Measurements from ENCODE around the gene OTUD4.
"Not testable (repeated sequence)": the region's sequence is repeated elsewhere in the genome, so short reads cannot be mapped to it uniquely, and the experiment has no call there.

Gene OTUD4

DNA sequence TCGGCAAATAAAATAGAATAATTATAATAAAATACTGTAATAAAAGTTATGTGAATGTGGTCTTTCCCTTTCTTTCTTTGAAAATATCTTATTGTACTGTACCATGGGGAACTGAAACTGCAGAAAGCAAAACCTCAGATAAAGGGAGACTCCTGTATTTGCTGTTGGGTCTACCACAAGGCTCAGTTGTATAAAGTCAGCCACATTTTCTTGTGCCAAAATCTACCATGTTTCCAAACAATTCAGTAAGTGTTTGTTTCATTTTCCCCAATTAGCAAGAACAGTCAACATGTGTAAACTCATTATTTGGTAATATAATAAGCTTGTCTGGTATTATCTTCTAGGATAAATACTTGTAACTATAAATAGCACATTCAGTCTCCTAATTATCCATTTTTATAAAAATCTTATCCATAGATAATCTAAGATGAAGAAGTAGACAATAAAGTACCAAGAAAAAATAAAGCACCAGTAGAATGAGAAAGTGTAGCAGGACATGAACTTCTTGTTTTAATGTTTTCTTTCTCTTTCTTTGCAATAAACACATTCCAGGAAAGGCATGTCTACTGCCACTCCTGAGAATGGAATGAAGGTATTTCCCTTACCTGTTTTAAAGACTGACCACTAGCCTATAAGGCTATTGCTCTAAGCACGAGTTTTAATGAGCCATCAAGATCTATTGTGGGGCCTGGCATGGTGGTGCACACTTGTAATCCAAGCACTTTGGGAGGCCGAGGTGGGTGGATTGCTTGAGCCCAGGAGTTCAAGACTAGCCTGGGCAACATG is 15.0 kb upstream of the OTUD4 start:
- no peaks in the 10 kb centered on the region for H3K9me3 Mint-ChIP-seq

DNA sequence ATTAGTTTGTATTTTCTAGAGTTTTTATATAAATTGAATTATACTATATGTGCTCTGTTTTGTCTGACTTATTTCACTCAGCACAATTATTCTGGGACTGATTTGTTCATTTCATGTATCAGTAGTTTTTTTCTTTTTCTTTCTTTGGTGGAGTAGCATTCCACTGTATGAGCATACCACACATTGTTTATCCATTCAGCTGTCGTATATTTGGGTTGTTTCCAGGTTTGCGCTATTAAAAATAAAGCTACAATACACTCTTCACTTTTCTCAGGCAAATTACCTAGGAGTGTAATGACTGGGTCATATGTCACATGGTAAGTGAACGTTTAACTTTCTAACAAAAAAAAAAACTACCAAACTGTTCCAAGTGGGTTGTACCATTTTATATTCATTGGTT is 9.6 kb upstream of the OTUD4 start:
- no peaks in the 10 kb centered on the region for H3K9me3 Mint-ChIP-seq
- H3K4me1 Mint-ChIP-seq, result no peaks in the 10 kb centered on the region
- DNase-seq (no peak), ATAC-seq (no peak)
- no peaks in the 10 kb centered on the region for H3K27me3 Mint-ChIP-seq
- H3K4me3 Mint-ChIP-seq, result no peak overlapping the region
- H3K27ac Mint-ChIP-seq, result no peak overlapping the region
- H3K36me3 Mint-ChIP-seq (ENCODE audit: low read depth), result no peaks in the 10 kb centered on the region

More for the DNA sequence above, 15.0 kb upstream of the OTUD4 start:
- Mint-ChIP-seq H3K27me3 (peaks cover 8% of the 10 kb centered on the region), H3K36me3 (ENCODE audit: low read depth) (no peaks in the 10 kb centered on the region), H3K4me3 (no peak overlapping the region), H3K4me1 (no peaks in the 10 kb centered on the region), H3K27ac (no peak overlapping the region)
- ATAC-seq, result no peak
- DNase-seq, result no peak

DNA sequence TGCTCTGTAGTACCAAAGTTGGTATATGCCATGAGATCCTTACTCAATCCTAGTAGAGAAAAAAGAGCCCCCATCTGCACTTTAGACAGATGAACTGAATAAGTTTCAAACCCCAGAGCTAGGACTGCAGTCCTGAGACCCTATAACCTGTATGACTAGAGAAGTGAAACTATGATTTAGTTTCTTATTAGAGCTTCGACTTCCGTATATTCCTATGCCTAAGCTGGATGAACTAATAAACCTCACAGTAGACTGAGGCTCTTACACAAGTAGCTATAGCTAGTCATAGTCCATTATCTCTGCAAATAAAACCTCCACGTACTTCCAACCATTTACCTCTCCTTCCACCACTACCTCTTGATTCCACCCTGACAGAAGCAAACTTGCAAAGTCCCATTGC is 6.3 kb upstream of the OTUD4 start:
- H3K9me3 Mint-ChIP-seq, result no peaks in the 10 kb centered on the region
- H3K27ac Mint-ChIP-seq, result no peak overlapping the region
- H3K27me3 Mint-ChIP-seq, result no peaks in the 10 kb centered on the region
- ATAC-seq, result no peak
- H3K4me1 Mint-ChIP-seq, result peaks cover 4% of the 10 kb centered on the region
- H3K4me3 Mint-ChIP-seq, result no peak overlapping the region
- H3K36me3 Mint-ChIP-seq (ENCODE audit: low read depth), result no peaks in the 10 kb centered on the region
- no peak for DNase-seq

DNA sequence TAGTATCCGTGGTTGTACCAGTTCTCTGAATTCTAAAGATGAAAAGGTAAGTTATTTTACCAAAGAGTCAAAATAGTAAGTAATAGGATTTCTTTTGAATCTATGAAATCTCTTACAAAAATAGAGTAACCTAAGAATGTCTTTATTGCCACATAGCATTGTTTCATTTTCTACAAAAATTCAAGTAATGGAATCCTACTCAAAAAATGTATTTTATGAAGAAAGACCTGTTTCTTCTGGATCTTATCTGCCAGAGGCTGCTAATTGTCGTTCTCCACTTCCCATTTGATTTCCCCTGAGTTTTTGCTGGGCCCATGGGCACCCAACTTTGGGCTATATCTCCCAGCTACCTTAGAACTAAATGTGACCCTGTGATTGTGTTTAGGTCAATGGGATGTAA is 3.2 kb upstream of the OTUD4 start:
- no peak overlapping the region for H3K27ac Mint-ChIP-seq
- peaks cover 2% of the 10 kb centered on the region for H3K36me3 Mint-ChIP-seq (ENCODE audit: low read depth)
- no peaks in the 10 kb centered on the region for H3K27me3 Mint-ChIP-seq
- peaks cover 12% of the 10 kb centered on the region for H3K4me1 Mint-ChIP-seq
- H3K4me3 Mint-ChIP-seq, result no peak overlapping the region
- ATAC-seq, result no peak
- no peaks in the 10 kb centered on the region for H3K9me3 Mint-ChIP-seq
- no peak for DNase-seq

DNA sequence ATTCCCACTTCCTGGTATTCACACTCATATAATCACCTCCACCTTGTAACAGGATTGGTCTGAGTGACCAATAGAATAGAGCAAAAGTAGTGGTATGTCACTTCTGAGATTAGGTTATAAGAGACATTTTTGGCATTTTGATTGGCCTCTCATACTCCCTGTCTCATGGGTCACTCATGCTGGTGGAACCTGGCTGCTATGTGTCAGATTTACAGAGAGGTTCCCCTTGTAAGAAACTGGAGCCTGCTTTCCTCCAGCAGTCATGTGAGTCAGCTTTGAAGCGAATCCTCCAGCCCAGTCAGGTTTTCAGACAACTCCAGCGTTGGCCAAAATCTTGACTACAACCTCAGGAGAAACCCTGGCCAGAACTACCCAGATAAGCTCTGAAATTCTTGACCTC is 2.6 kb upstream of the OTUD4 start:
- Mint-ChIP-seq H3K27ac (no peak overlapping the region), H3K4me1 (peaks cover 13% of the 10 kb centered on the region), H3K36me3 (ENCODE audit: low read depth) (peaks cover 7% of the 10 kb centered on the region), H3K4me3 (no peak overlapping the region), H3K9me3 (no peaks in the 10 kb centered on the region), H3K27me3 (no peaks in the 10 kb centered on the region)
- ATAC-seq (no peak), DNase-seq (no peak)

DNA sequence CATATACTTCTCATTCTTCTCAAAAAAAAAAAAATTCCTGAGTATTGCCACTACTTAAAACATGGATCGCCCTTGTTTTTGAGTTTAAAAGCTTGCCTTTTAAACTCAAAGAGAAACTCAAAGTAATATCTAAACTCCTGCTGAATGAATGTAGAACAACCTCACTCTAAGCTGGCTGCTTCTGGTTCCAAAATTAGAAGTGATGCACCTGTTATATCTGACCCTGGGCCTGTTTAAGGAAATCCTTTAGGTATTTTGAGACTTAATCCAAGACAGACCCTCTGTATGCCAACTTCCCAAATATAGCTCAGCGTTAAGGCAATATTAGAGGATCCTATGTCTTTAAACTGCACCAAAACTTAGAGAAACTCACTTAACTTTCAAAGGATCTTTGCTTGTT is 1.8 kb upstream of the OTUD4 start:
- Mint-ChIP-seq H3K4me1 (peaks cover 21% of the 10 kb centered on the region), H3K27ac (no peak overlapping the region), H3K4me3 (peak overlapping the region; percentile 42), H3K27me3 (no peaks in the 10 kb centered on the region), H3K9me3 (no peaks in the 10 kb centered on the region), H3K36me3 (ENCODE audit: low read depth) (peaks cover 12% of the 10 kb centered on the region)
- no peak for DNase-seq
- ATAC-seq, result no peak

DNA sequence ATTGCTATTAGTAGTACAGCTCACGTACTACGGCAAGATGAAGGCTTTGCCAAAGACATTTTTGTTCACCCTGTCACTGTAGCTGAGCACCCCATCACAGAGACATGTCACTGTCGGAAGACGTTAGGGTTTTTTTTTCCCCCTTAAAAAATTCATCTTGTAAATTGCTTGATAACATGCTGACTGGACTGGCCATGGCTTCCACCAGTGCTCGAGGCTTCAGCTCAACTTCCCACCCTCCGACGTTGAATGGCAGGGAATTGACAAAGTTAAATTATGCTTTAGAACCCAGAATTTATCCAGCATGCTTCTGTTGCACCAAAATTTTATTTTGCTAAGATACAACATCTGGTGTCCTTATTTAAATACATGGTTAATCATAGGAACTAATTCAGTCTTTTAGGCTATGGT is 707 bp upstream of the OTUD4 start:
- no peaks in the 10 kb centered on the region for H3K9me3 Mint-ChIP-seq
- H3K4me1 Mint-ChIP-seq, result peaks cover 30% of the 10 kb centered on the region
- DNase-seq, result no peak
- peak overlapping the region; percentile 91 for H3K27ac Mint-ChIP-seq
- H3K27me3 Mint-ChIP-seq, result no peaks in the 10 kb centered on the region
- H3K4me3 Mint-ChIP-seq, result peak overlapping the region; percentile 88
- peaks cover 17% of the 10 kb centered on the region for H3K36me3 Mint-ChIP-seq (ENCODE audit: low read depth)
- ATAC-seq, result no peak

DNA sequence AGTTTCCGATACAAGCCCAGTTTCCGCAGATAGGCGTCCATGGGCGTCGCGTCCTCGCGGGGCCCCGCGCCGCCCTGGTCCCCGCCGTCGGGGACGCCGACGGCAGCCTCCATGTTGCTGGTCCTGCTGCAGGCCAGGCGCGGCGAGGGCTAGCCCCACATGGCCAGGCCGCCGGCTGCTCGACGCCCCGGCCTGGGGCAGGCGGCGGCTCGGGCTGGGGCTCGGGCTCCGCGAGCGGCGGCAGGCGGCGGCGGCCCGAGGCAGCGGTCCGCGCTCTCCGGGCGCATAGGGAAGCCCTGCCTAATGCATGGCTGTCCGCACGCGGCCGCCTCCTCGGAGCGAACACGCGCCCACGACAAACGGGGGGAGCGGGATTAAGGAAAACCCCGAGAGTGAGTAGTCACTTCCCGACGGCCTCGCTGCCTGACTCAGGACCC is 510 bp downstream of the OTUD4 start:
- peaks cover 24% of the 10 kb centered on the region for H3K36me3 Mint-ChIP-seq (ENCODE audit: low read depth)
- H3K9me3 Mint-ChIP-seq, DNase-seq, H3K27me3 Mint-ChIP-seq: not testable (repeated sequence)
- H3K4me3 Mint-ChIP-seq, result peak overlapping the region; percentile 93
- peak overlapping the region; percentile 97 for H3K27ac Mint-ChIP-seq
- ATAC-seq, result peak; percentile 11
- H3K4me1 Mint-ChIP-seq, result peaks cover 42% of the 10 kb centered on the region

DNA sequence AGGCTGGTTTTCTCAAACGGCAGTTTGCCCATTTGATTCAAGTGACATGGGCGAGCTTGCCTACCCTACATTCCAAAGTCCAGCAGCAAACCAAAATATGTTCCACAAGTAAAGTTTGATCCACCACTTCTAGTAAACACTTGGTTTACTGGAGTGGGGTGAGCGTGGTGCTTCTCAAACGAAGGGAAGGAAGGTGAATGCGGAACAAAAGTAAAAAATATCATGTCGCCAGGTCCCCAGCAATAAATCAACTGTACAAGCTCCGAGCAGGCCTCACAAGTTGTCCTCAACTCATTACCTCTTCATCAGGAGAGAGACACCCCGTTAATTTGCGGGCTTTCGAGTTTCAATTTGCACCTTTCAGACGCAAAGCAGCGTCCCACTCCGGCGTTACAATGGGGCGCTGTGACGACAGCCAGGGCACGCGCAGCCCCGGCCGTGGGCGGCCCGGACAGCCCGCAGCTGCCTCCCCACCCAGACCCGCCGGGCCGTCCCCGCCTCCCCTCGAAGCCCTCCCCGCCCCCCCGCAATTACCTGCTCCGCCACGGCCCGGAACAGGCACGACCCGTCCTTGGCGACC is 1.0 kb downstream of the OTUD4 start:
- Mint-ChIP-seq H3K4me1 (peaks cover 47% of the 10 kb centered on the region), H3K36me3 (ENCODE audit: low read depth) (peaks cover 29% of the 10 kb centered on the region), H3K4me3 (peak overlapping the region; percentile 93), H3K9me3 (no peaks in the 10 kb centered on the region), H3K27me3 (no peaks in the 10 kb centered on the region), H3K27ac (peak overlapping the region; percentile 97)
- ATAC-seq, result peak; percentile 43
- DNase-seq, result peak; percentile 83

DNA sequence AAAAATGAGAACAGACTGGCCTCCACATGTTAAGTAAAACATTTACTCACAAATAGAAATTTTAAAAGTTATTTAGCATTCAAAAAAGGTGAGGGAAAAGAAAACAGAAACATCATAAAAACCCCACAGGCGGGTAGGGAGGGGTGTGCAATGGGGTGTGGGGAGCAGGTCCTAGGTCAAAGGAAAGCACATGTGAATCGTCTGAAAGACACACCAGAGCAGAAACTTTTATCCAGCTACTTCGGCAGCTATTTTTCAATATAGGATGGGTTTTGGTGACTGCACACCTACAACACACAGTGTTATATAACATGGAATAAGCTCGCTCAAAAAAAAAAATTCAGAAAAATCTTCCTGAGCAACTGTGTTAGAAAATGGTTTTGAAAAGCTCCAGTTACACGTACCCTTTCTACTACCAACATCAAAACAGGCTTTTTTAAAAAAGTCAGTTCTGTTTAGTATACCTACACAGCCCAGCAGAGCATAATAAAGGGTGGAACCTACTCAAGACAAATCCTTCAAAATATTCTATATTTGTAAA is 1.6 kb downstream of the OTUD4 start:
- no peak for DNase-seq
- no peak for ATAC-seq

DNA sequence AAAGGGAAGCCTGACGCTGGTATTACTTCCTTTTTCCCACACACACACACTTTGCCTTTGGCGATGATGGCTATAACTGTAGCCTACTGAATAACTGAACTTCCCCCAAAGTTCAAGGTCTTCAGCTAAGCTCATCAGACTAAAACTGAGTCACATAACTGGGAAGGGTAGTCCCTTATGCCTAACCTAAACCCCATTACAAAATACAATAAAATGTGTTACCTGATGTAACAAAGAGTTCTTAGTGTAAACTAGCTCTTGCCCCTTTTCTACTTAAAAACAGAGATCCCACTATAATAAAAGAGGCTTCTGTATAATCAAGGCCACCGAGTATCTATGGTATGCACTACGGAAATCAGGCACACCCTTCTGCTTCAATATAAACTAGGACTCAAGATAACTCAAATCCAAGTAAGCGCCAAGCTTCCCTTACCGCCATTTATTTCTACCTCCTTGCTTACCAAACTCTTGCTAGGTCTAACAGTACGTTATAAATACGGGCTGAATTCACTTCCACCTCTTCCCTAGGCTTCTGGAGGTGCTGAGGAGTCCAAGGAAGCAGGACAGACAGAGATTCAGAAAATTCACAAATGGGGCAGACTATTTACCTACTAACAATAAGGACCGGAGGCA is 2.4 kb downstream of the OTUD4 start:
- no peaks in the 10 kb centered on the region for H3K9me3 Mint-ChIP-seq
- ATAC-seq, result no peak
- H3K4me3 Mint-ChIP-seq, result peak overlapping the region; percentile 93
- no peaks in the 10 kb centered on the region for H3K27me3 Mint-ChIP-seq
- peak overlapping the region; percentile 97 for H3K27ac Mint-ChIP-seq
- DNase-seq, result no peak
- peaks cover 55% of the 10 kb centered on the region for H3K4me1 Mint-ChIP-seq
- peaks cover 38% of the 10 kb centered on the region for H3K36me3 Mint-ChIP-seq (ENCODE audit: low read depth)

More for the DNA sequence above, 1.6 kb downstream of the OTUD4 start:
- Mint-ChIP-seq H3K36me3 (ENCODE audit: low read depth) (peaks cover 33% of the 10 kb centered on the region), H3K27ac (peak overlapping the region; percentile 97), H3K9me3 (no peaks in the 10 kb centered on the region), H3K4me3 (peak overlapping the region; percentile 93), H3K4me1 (peaks cover 50% of the 10 kb centered on the region), H3K27me3 (no peaks in the 10 kb centered on the region)

DNA sequence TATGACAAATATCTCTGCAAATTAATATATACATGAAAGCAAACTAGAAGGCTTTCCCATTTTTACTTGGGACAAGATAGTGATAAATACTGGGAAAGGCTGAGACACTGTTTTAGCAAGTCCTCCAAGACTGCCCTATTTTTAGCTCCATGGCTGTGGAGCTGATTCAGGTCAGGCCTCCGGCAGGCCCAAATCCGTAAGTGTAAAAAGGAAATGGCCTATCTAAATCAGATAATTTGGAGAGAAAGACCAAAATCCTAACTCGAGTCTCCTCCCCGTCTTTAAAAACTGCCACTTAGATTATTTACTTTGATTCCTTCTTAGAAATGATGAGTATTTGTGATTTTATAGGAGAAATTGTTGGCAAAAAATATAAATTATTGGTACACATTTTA is 2.9 kb downstream of the OTUD4 start:
- Mint-ChIP-seq H3K4me3 (peak overlapping the region; percentile 93), H3K9me3 (no peaks in the 10 kb centered on the region), H3K27ac (peak overlapping the region; percentile 97), H3K36me3 (ENCODE audit: low read depth) (peaks cover 43% of the 10 kb centered on the region), H3K4me1 (peaks cover 58% of the 10 kb centered on the region), H3K27me3 (no peaks in the 10 kb centered on the region)
- ATAC-seq, result no peak
- DNase-seq, result no peak

DNA sequence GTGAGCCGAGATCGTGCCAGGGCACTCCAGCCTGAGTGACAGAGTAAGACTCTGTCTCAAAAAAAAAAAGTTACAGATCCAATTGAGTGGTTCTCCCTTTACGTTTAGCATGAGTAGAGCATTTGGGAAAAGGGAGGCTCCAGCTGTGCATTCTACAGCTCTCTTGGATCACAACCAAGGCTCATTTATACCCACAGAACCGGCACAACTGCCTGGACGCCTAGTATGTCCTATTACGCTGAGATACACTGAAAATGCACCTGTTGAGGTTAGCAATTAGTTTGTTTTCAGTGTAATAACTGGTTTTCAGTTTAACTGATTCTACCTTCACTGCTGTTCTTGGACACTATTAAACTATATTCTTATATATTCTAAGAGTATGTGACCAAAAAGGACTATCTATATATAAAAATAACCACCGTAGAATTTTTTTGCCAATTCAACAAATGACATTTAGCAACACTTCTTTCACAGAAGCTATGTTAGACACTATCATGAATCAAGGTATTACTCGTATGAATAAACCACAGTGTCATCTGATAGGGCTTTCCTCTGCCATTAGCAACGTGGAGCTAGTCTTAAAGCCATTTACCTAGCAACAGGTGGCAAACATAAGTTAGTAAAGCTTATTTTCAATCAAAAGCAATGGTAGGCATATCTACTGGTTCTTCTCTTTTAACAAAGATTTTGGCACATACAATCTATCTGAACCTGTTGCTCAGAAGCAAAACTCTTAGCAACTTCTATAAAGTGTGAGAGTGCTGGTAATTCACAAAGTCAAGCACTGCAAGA is 3.6 kb downstream of the OTUD4 start:
- H3K4me1 Mint-ChIP-seq, result peaks cover 57% of the 10 kb centered on the region
- peaks cover 48% of the 10 kb centered on the region for H3K36me3 Mint-ChIP-seq (ENCODE audit: low read depth)
- no peaks in the 10 kb centered on the region for H3K9me3 Mint-ChIP-seq
- no peak for DNase-seq
- H3K27ac Mint-ChIP-seq, result peak overlapping the region; percentile 97
- no peaks in the 10 kb centered on the region for H3K27me3 Mint-ChIP-seq
- no peak for ATAC-seq
- peak overlapping the region; percentile 93 for H3K4me3 Mint-ChIP-seq

DNA sequence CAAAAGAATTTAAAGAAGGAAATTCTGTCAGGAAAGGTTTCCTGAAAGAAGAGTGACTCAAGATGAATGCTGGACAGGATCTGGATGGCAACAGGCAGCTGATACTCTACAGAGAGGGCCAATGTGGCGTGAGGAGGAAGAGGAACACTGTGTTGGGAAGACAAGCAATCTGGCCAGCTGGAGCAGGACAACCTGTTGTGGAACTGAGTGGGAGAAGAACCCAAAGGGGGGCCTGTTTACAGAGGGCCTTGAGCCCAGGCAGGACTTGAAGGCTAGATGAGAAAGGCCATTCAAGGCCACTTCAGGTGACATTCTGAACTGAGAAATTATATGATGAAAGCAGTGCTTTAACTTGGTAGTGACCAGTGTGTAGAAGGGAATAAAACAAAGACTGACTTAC is 8.5 kb downstream of the OTUD4 start:
- peak overlapping the region; percentile 17 for H3K27ac Mint-ChIP-seq
- H3K9me3 Mint-ChIP-seq, result no peaks in the 10 kb centered on the region
- DNase-seq, result no peak
- H3K4me3 Mint-ChIP-seq, result no peak overlapping the region
- ATAC-seq, result no peak
- H3K27me3 Mint-ChIP-seq, result no peaks in the 10 kb centered on the region
- peaks cover 60% of the 10 kb centered on the region for H3K4me1 Mint-ChIP-seq
- peaks cover 60% of the 10 kb centered on the region for H3K36me3 Mint-ChIP-seq (ENCODE audit: low read depth)

Measured in activated naive CD8-positive, alpha-beta T cell treated with anti-CD3 and anti-CD28 coated beads, Interleukin-2, amount 50 U/mL, for 24 hours (primary cell).